GM10266 (cell line): ENCODE measurements around the gene RTN1.

Source experiments
- DNase-seq: peaks from one replicate; pipeline ENCODE4 v3.0.0; 2012; ENCODE audit errors: extremely low spot score
- CTCF ChIP-seq: IDR thresholded peaks from 2 replicates; pipeline ENCODE4 v1.5.1; 2012; ENCODE audit warnings: mild to moderate bottlenecking, low read depth; ENCODE audit not compliant: control insufficient read depth, insufficient read depth; ENCODE audit errors: missing control alignments

The RTN1 gene

GRCh38 chr14:59600211-59600945, 270.2 kb downstream of the RTN1 start:
- no peak for TF ChIP-seq CTCF
- no peak for DNase-seq

- DNase-seq, result no peak
- TF ChIP-seq CTCF, result no peak
Measured at GRCh38 chr14:59595071-59595470, 275.5 kb downstream of the RTN1 start.

GRCh38 chr14:59591641-59592370, 278.8 kb downstream of the RTN1 start:
- TF ChIP-seq CTCF, result no peak
- no peak for DNase-seq

GRCh38 chr14:59588101-59588500, 282.5 kb downstream of the RTN1 start:
- no peak for TF ChIP-seq CTCF
- no peak for DNase-seq

GRCh38 chr14:59585891-59586554, 284.6 kb downstream of the RTN1 start:
- no peak for DNase-seq
- no peak for TF ChIP-seq CTCF

- DNase-seq, result no peak
- no peak for TF ChIP-seq CTCF
Measured at GRCh38 chr14:59583755-59584154, 286.8 kb downstream of the RTN1 start.
